HCT116 (cell line): ENCODE results near the gene TGM4. TPM values are rescaled to one million over a fixed set of nuclear protein-coding genes. Genes with fewer than 3 reads are reported as not detected.
A peak's percentile ranks its signal among the peaks of the same experiment; 100 is the strongest.

ENCODE experiments used
- ATAC-seq: fragments of 200-7000 bp; cut with Tn5 transposase; 2 replicates; pipeline ENCODE4 v1.9.1; 2020; ENCODE audit warnings: mild to moderate bottlenecking, moderate library complexity
- Bru-seq: library from RNA; stranded (reverse); fragments of 400-500 nt; gene quantifications from one replicate; lab custom pipeline; 2021; lab: Mats Ljungman, UMichigan
- BruChase-seq, 2 experiments: library from RNA; stranded (reverse); fragments of 400-500 nt; gene quantifications; one replicate each; lab custom pipeline; 2021; lab: Mats Ljungman, UMichigan
- BruUV-seq: library from RNA; stranded (reverse); fragments of 400-500 nt; replicated peaks from 2 replicates; lab custom pipeline; 2021; lab: Mats Ljungman, UMichigan
- CTCF ChIA-PET: fragments of 300-600 bp; sonication (Branson Sonifier 250); formaldehyde crosslinking; loops from one replicate; lab custom pipeline; 2021; ENCODE audit warnings: antibody characterized with exemption; lab: Charles Lee
- POLR2A ChIA-PET: fragments of 300-600, 350-600 bp; sonication (Branson Sonifier 250); formaldehyde crosslinking; loops from one replicate; lab custom pipeline; 2021; ENCODE audit warnings: antibody characterized with exemption; lab: Charles Lee
- RAD21 ChIA-PET, 2 experiments: fragments of 300-600 bp; sonication (Branson Sonifier 250); formaldehyde crosslinking; loops; one replicate each; lab custom pipeline; 2023; ENCODE audit warnings: low total read pairs in 2 of 2; ENCODE audit not compliant: uncharacterized antibody in 2 of 2, unreplicated experiment in 2 of 2, low non-redundant PET in 1 of 2; lab: Charles Lee
- DNase-seq: peaks from one replicate; pipeline ENCODE4 v3.0.0-alpha.2; 2010; ENCODE audit warnings: low read depth, low spot score
- H2AFZ ChIP-seq: fragments of 200-600 bp; shearing (Covaris generic), sonication (generic); 2 replicates; pipeline ENCODE4 v1.6.1; 2017; ENCODE audit warnings: low read depth, mixed run types, mixed read lengths, antibody characterized with exemption, low read length; ENCODE audit not compliant: poor library complexity, severe bottlenecking
- H3K27ac ChIP-seq: 2 replicates; pipeline ENCODE4 v1.5.1; 2012; ENCODE audit warnings: low read depth, low read length
- H3K27me3 ChIP-seq: fragments of 200-600 bp; sonication (generic); 2 replicates; pipeline ENCODE4 v1.6.1; 2016; ENCODE audit warnings: mixed run types, low read length, mixed read lengths; ENCODE audit not compliant: insufficient read depth
- H3K36me3 ChIP-seq, 2 experiments: fragments of 200-500 bp in 1 of 2; fragments of 200-600 bp in 1 of 2; sonication (Bioruptor generic) in 1 of 2; sonication (generic) in 1 of 2; 2 replicates each; pipeline versions ENCODE4 v1.5.1 to v1.6.1; 2014 to 2016; ENCODE audit warnings: low read length in 2 of 2, inconsistent platforms in 1 of 2, mixed read lengths in 1 of 2, mixed run types in 1 of 2; ENCODE audit not compliant: insufficient read depth in 2 of 2, control insufficient read depth in 1 of 2
- H3K4me1 ChIP-seq, 2 experiments: fragments of 200-600 bp in 1 of 2; sonication (generic) in 1 of 2; 2 replicates each; pipeline versions ENCODE4 v1.5.1 to v1.6.1; 2012 to 2017; ENCODE audit warnings: low read length in 2 of 2, inconsistent platforms in 1 of 2, mild to moderate bottlenecking in 1 of 2, mixed read lengths in 1 of 2, mixed run types in 1 of 2, moderate library complexity in 1 of 2; ENCODE audit not compliant: insufficient read depth in 2 of 2, control insufficient read depth in 1 of 2
- H3K4me2 ChIP-seq: fragments of 200-600 bp; sonication (generic); 2 replicates; pipeline ENCODE4 v1.6.1; 2017; ENCODE audit warnings: mixed run types, low read length, mixed read lengths
- H3K4me3 ChIP-seq, 2 experiments: fragments of 200-600 bp in 1 of 2; sonication (generic) in 1 of 2; replicated peaks in 1 of 2; 2 replicates each; pipeline ENCODE4 v1.5.1; 2011 to 2016; ENCODE audit warnings: low read length in 2 of 2, control low read depth in 1 of 2, low read depth in 1 of 2, mild to moderate bottlenecking in 1 of 2, mixed read lengths in 1 of 2, mixed run types in 1 of 2
- H3K79me2 ChIP-seq: fragments of 200-600 bp; sonication (generic); 2 replicates; pipeline ENCODE4 v1.6.1; 2017; ENCODE audit warnings: mild to moderate bottlenecking, mixed run types, low read length, moderate library complexity, mixed read lengths; ENCODE audit not compliant: insufficient read depth
- H3K9ac ChIP-seq: fragments of 200-600 bp; sonication (generic); 2 replicates; pipeline ENCODE4 v1.6.1; 2016; ENCODE audit warnings: low read length, mixed read lengths
- H3K9me2 ChIP-seq: fragments of 200-600 bp; sonication (generic), shearing (Covaris generic); 2 replicates; pipeline ENCODE4 v1.6.1; 2017; ENCODE audit warnings: mixed run types, mild to moderate bottlenecking, moderate library complexity; ENCODE audit not compliant: insufficient read depth
- H3K9me3 ChIP-seq, 2 experiments: fragments of 200-500 bp in 1 of 2; fragments of 200-600 bp in 1 of 2; sonication (Bioruptor generic) in 1 of 2; sonication (generic) in 1 of 2; 2 replicates each; pipeline ENCODE4 v1.6.1; 2014 to 2017; ENCODE audit warnings: low read length in 2 of 2, mixed read lengths in 2 of 2, inconsistent platforms in 1 of 2, low read depth in 1 of 2, mild to moderate bottlenecking in 1 of 2, mixed run types in 1 of 2, moderate library complexity in 1 of 2; ENCODE audit not compliant: control insufficient read depth in 1 of 2, insufficient read depth in 1 of 2
- H4K20me1 ChIP-seq: fragments of 200-600 bp; sonication (generic), shearing (Covaris generic); 2 replicates; pipeline ENCODE4 v1.6.1; 2017; ENCODE audit warnings: mixed run types, mild to moderate bottlenecking, moderate library complexity; ENCODE audit not compliant: insufficient read depth
- ATF3 ChIP-seq: IDR thresholded peaks from 2 replicates; pipeline ENCODE4 v1.6.1; 2012
- ELF1 ChIP-seq: IDR thresholded peaks from 2 replicates; pipeline ENCODE4 v1.6.1; 2012; ENCODE audit warnings: low read depth, borderline replicate concordance
- POLR2A ChIP-seq: IDR thresholded peaks from 2 replicates; pipeline ENCODE4 v1.7.0; 2011; ENCODE audit warnings: borderline replicate concordance; ENCODE audit not compliant: insufficient read depth, insufficient read length; ENCODE audit errors: extremely low read depth
- REST ChIP-seq: IDR thresholded peaks from 2 replicates; pipeline ENCODE4 v1.6.1; 2012; ENCODE audit warnings: low read depth
- YY1 ChIP-seq: IDR thresholded peaks from 2 replicates; pipeline ENCODE4 v1.6.1; 2011; ENCODE audit warnings: low read length, low read depth, moderate library complexity, mild to moderate bottlenecking; ENCODE audit not compliant: insufficient replicate concordance; ENCODE audit errors: extremely low read depth
- intact Hi-C: fragments of 100-400 bp; cut with micrococcal nuclease; formaldehyde crosslinking; loops from 2 replicates; pipeline ENCODE4 v1.10.0; 2022
- long read RNA-seq: library from polyadenylated mRNA; unstranded; transcript quantifications from one replicate; pipeline ENCODE4 v2.0.0, GENCODE V29; 2021; ENCODE audit not compliant: unreplicated experiment
- polyA plus RNA-seq: library from polyadenylated mRNA; unstranded; fragments of >200 nt; gene quantifications from 2 replicates; pipeline ENCODE4 v1.2.1, GENCODE V29; 2012; ENCODE audit warnings: missing spikeins
- total RNA-seq: library from RNA; stranded (reverse); gene quantifications from one replicate; pipeline ENCODE4 v1.2.1, GENCODE V29; 2021; ENCODE audit not compliant: unreplicated experiment

TGM4 gene
- total RNA-seq: not detected
- 0.06 TPM in 1 of 2 replicates, not detected in the other for polyA plus RNA-seq
- Bru-seq, nascent RNA: percentile 12 among the genes with signal in this experiment
- BruChase-seq, experiment 1, labeled RNA remaining after a 6-hour chase: percentile 10 among the genes with signal in this experiment
- percentile 6 among the genes with signal in this experiment for BruChase-seq, experiment 2, labeled RNA remaining after a 2-hour chase
- long read RNA-seq: 0 reads

GRCh38 chr3:44874308-44874707 lies at the start of gene TGM4:
TSS of gene TGM4 (plus strand) at chr3:44874608. CDS start at chr3:44874679, 71 bp downstream.
- no peaks in the 10 kb centered on the region for H3K9me3 ChIP-seq
- H3K36me3 ChIP-seq: no peaks in the 10 kb centered on the region
- no peak for DNase-seq
- TF ChIP-seq YY1 (no peak), REST (no peak), ATF3 (no peak), ELF1 (no peak), POLR2A (no peak)
- no peak for ATAC-seq
- no peak within 1 kb of the TSS for H3K4me3 ChIP-seq
- no peak within 1 kb of the TSS for H2AFZ ChIP-seq
- no peaks in the 10 kb centered on the region for H3K27me3 ChIP-seq
- ChIA-PET CTCF (no interaction called here), RAD21 (no interaction called here), POLR2A (no interaction called here)
- no peaks in the 10 kb centered on the region for H3K9me2 ChIP-seq
- H3K79me2 ChIP-seq: no peaks in the 10 kb centered on the region
- H3K27ac ChIP-seq: no peak within 1 kb of the TSS
- H3K4me2 ChIP-seq: no peak within 1 kb of the TSS
- H3K4me1 ChIP-seq: no peaks in the 10 kb centered on the region
- no TSS peak for BruUV-seq
- H4K20me1 ChIP-seq: no peaks in the 10 kb centered on the region
- intact Hi-C loops: no loop called here
- no peak within 1 kb of the TSS for H3K9ac ChIP-seq
